Testis (tissue), 3 donors: ENCODE results near the gene RNF223. TPM values are rescaled to one million over a fixed set of nuclear protein-coding genes. Genes with fewer than 3 reads are reported as not detected.

Experiments used
- DNase-seq: peaks from one replicate; pipeline ENCODE4 v3.0.0-alpha.2; 2019
- H3K27ac ChIP-seq, 2 donors: fragments of 200-600 bp; sonication (generic); one replicate each; pipeline ENCODE4 v1.5.1; 2019
- H3K27me3 ChIP-seq: fragments of 200-600 bp; sonication (generic); one replicate; pipeline ENCODE4 v1.5.1; 2019
- H3K36me3 ChIP-seq: fragments of 200-600 bp; sonication (generic); one replicate; pipeline ENCODE4 v1.5.1; 2017; ENCODE audit warnings: low read depth; ENCODE audit errors: missing control alignments
- H3K4me1 ChIP-seq: fragments of 200-600 bp; sonication (generic); one replicate; pipeline ENCODE4 v1.5.1; 2019
- H3K4me3 ChIP-seq, 2 donors: fragments of 200-600 bp; sonication (generic); one replicate each; pipeline ENCODE4 v1.5.1; 2017 to 2019
- H3K9me3 ChIP-seq: fragments of 200-600 bp; sonication (generic); one replicate; pipeline ENCODE4 v1.5.1; 2017
- CTCF ChIP-seq, 3 experiments: fragments of 450-650 bp in 2 of 3; fragments of 200-600 bp in 1 of 3; sonication (generic) in 1 of 3; IDR thresholded peaks; one replicate each; pipeline ENCODE4 v1.5.1; 2016 to 2019; ENCODE audit warnings: antibody characterized with exemption in 3 of 3, mild to moderate bottlenecking in 2 of 3, moderate library complexity in 1 of 3
- POLR2A ChIP-seq: fragments of 450-650 bp; IDR thresholded peaks from one replicate; pipeline ENCODE4 v1.6.1; 2017; ENCODE audit warnings: antibody characterized with exemption, mild to moderate bottlenecking, moderate library complexity
- WGBS, 2 donors: methylation state at CpG; one replicate each; pipeline ENCODE4 v1.1.5; 2018; 5-methylcytosine and 5-hydroxymethylcytosine counted together
- intact Hi-C: fragments of 100-400 bp; cut with DNase I; formaldehyde crosslinking; loops from one replicate; pipeline ENCODE4 v1.15.1; 2023; ENCODE audit warnings: low total_unique reads
- polyA plus RNA-seq: library from polyadenylated mRNA; stranded (reverse); fragments of 350-450 nt; fragmentation: Illumina TruSeq; extraction: RNeasy Lipid Tissue Mini Kit (QIAGEN cat#74804); gene quantifications from one replicate; pipeline ENCODE4 v1.2.3, GENCODE V29; 2014; ENCODE audit warnings: low read depth, low replicate concordance; ENCODE audit not compliant: insufficient read depth
- total RNA-seq, 2 donors: library from RNA; depleted of rRNA; stranded (reverse); fragments of >200 nt; gene quantifications; one replicate each; pipeline ENCODE4 v1.2.3, GENCODE V29; 2016

The RNF223 gene
- total and polyA plus RNA-seq, 3 donors from 2014 or later: 0.19 to 0.31 TPM; not detected in 1

- WGBS, 2 donors: 19 to 31% methylated on average over 4 to 36 of the region's 50 CpGs
- TF ChIP-seq POLR2A (no peak), CTCF (IDR thresholded peaks at IDR 0.05) (peak; percentile 72 to 83 (median 73))
- Histone ChIP-seq H3K27ac (no peak overlapping the region), H3K4me1 (peaks cover 14% of the 10 kb centered on the region), H3K4me3 (no peak overlapping the region), H3K9me3 (no peaks in the 10 kb centered on the region), H3K27me3 (no peaks in the 10 kb centered on the region), H3K36me3 (no peaks in the 10 kb centered on the region)
- DNase-seq: peak; percentile 56
- intact Hi-C loops: loop anchor here (10.0 kb wide), 1 partner anchor 59 kb away; the partner anchor contains the start of gene HES4
These were observed 9.9 kb downstream of the RNF223 start for GRCh38 chr1:1063945-1064831.

GRCh38 chr1:1063261-1063944 lies 10.7 kb downstream of the RNF223 start:
- Histone ChIP-seq H3K4me3 (no peak overlapping the region), H3K9me3 (no peaks in the 10 kb centered on the region), H3K36me3 (no peaks in the 10 kb centered on the region), H3K27ac (no peak overlapping the region), H3K27me3 (no peaks in the 10 kb centered on the region), H3K4me1 (peaks cover 18% of the 10 kb centered on the region)
- TF ChIP-seq CTCF (IDR thresholded peaks at IDR 0.05): no peak
- TF ChIP-seq POLR2A: no peak
- WGBS, 2 donors: 76 to 85% methylated on average over 14 to 24 of the region's 24 CpGs
- intact Hi-C loops: loop anchor here (10.0 kb wide), 1 partner anchor 59 kb away; the partner anchor contains the start of gene HES4
- DNase-seq: no peak

GRCh38 chr1:1062348-1063163 lies 11.6 kb downstream of the RNF223 start:
- peak; percentile 37 for DNase-seq
- Histone ChIP-seq H3K4me3 (no peak overlapping the region), H3K36me3 (no peaks in the 10 kb centered on the region), H3K27ac (no peak overlapping the region), H3K27me3 (no peaks in the 10 kb centered on the region), H3K4me1 (peaks cover 17% of the 10 kb centered on the region), H3K9me3 (no peaks in the 10 kb centered on the region)
- TF ChIP-seq POLR2A (no peak), CTCF (IDR thresholded peaks at IDR 0.05) (no peak)
- intact Hi-C loops: loop anchor here (10.0 kb wide), 1 partner anchor 58 kb away; the partner anchor contains the start of gene HES4
- WGBS, 2 donors: 23 to 34% methylated on average over 3 to 28 of the region's 29 CpGs

- no peaks in the 10 kb centered on the region for H3K27me3 ChIP-seq
- TF ChIP-seq CTCF (IDR thresholded peaks at IDR 0.05) (no peak), POLR2A (no peak)
- H3K4me1 ChIP-seq: peaks cover 17% of the 10 kb centered on the region
- no peaks in the 10 kb centered on the region for H3K9me3 ChIP-seq
- intact Hi-C loops: loop anchor here (10.0 kb wide), 1 partner anchor 57 kb away; the partner anchor contains the start of gene HES4
- WGBS, 2 donors: 55 to 80% methylated on average over 7 to 16 of the region's 18 CpGs
- no peak for DNase-seq
- H3K36me3 ChIP-seq: no peaks in the 10 kb centered on the region
- no peak overlapping the region for H3K4me3 ChIP-seq
- no peak overlapping the region for H3K27ac ChIP-seq
These were observed 12.3 kb downstream of the RNF223 start for GRCh38 chr1:1061682-1062345.
